HG03520 (cell line): ENCODE results near the gene ALOX15B.
"Not testable (repeated sequence)": the region's sequence is repeated elsewhere in the genome, so short reads cannot be mapped to it uniquely, and the experiment has no call there.

Source experiments
- ATAC-seq: cut with Tn5 transposase; IDR thresholded peaks from one replicate; pipeline ENCODE4 v1.9.1; 2021; ENCODE audit warnings: mild to moderate bottlenecking, moderate library complexity; ENCODE audit not compliant: unreplicated experiment

ALOX15B gene

GRCh38 chr17:8013731-8014557, 24.9 kb upstream of the ALOX15B start:
- ATAC-seq = no peak

- no peak for ATAC-seq
Observed at GRCh38 chr17:8014558-8014850, 24.4 kb upstream of the ALOX15B start.

- ATAC-seq = no peak
Observed at GRCh38 chr17:8015236-8015956, 23.5 kb upstream of the ALOX15B start.

GRCh38 chr17:8015957-8016631, 22.8 kb upstream of the ALOX15B start:
- ATAC-seq = no peak

- ATAC-seq = no peak
Observed at GRCh38 chr17:8016632-8017424, 22.0 kb upstream of the ALOX15B start.

- no peak for ATAC-seq
Observed at GRCh38 chr17:8018436-8018835, 20.4 kb upstream of the ALOX15B start.

- no peak for ATAC-seq
Observed at GRCh38 chr17:8019166-8019565, 19.7 kb upstream of the ALOX15B start.

GRCh38 chr17:8019665-8020650, 18.9 kb upstream of the ALOX15B start:
- ATAC-seq = no peak

GRCh38 chr17:8020776-8021564, 17.9 kb upstream of the ALOX15B start:
- ATAC-seq = no peak

GRCh38 chr17:8021565-8022359, 17.1 kb upstream of the ALOX15B start:
- ATAC-seq = no peak

- no peak for ATAC-seq
Observed at GRCh38 chr17:8022360-8023003, 16.4 kb upstream of the ALOX15B start.

GRCh38 chr17:8024161-8024560, 14.7 kb upstream of the ALOX15B start:
- ATAC-seq = not testable (repeated sequence)

- ATAC-seq = no peak
Observed at GRCh38 chr17:8025176-8025911, 13.5 kb upstream of the ALOX15B start.

- ATAC-seq = no peak
Observed at GRCh38 chr17:8029121-8029520, 9.7 kb upstream of the ALOX15B start.

GRCh38 chr17:8031261-8031661, 7.6 kb upstream of the ALOX15B start:
- ATAC-seq = no peak

- no peak for ATAC-seq
Observed at GRCh38 chr17:8031950-8032349, 6.9 kb upstream of the ALOX15B start.

GRCh38 chr17:8032442-8032841, 6.4 kb upstream of the ALOX15B start:
- no peak for ATAC-seq
